CD4-positive, alpha-beta T cell treated with Interleukin-4 for 1 hour (primary cell): ENCODE results near the gene JAK3.
"Not testable (repeated sequence)": the region's sequence is repeated elsewhere in the genome, so short reads cannot be mapped to it uniquely, and the experiment has no call there.

Experiments used
- DNase-seq, 2 donors: peaks; one replicate each; pipeline ENCODE4 v3.0.0-alpha.2; 2020 to 2022

Gene JAK3

GRCh38 chr19:17802137-17802858, 45.5 kb downstream of the JAK3 start:
- DNase-seq: no peak

- DNase-seq: not testable (repeated sequence)
Observed at GRCh38 chr19:17798599-17798998, 49.2 kb downstream of the JAK3 start.

GRCh38 chr19:17797424-17798201, 50.2 kb downstream of the JAK3 start:
- no peak for DNase-seq

- no peak for DNase-seq
Observed at GRCh38 chr19:17796838-17797423, 50.9 kb downstream of the JAK3 start.

GRCh38 chr19:17796013-17796837, 51.6 kb downstream of the JAK3 start:
- DNase-seq: no peak

- DNase-seq: no peak
Observed at GRCh38 chr19:17795495-17795856, 52.3 kb downstream of the JAK3 start.

- no peak for DNase-seq
Observed at GRCh38 chr19:17794731-17795494, 52.9 kb downstream of the JAK3 start, which contains the start of gene B3GNT3. TSS of gene B3GNT3 (plus strand) at chr19:17795138. CDS start at chr19:17807808, 12,670 bp downstream.

- DNase-seq: no peak
Observed at GRCh38 chr19:17794412-17794730, 53.4 kb downstream of the JAK3 start.

GRCh38 chr19:17790059-17790780, 57.6 kb downstream of the JAK3 start:
- peak in 1 of 2 donors; percentile 19 for DNase-seq

- DNase-seq: no peak
Observed at GRCh38 chr19:17788632-17789031, 59.1 kb downstream of the JAK3 start.

- DNase-seq: no peak
Observed at GRCh38 chr19:17787274-17787913, 60.4 kb downstream of the JAK3 start.

- DNase-seq: peak; percentile 73 to 75
Observed at GRCh38 chr19:17784201-17785008, 63.4 kb downstream of the JAK3 start.

- DNase-seq: not testable (repeated sequence)
Observed at GRCh38 chr19:17783721-17784120, 64.1 kb downstream of the JAK3 start.

GRCh38 chr19:17780781-17781180, 67.0 kb downstream of the JAK3 start:
- no peak for DNase-seq

- DNase-seq: peak; percentile 19 to 59
Observed at GRCh38 chr19:17778968-17779929, 68.5 kb downstream of the JAK3 start.

- DNase-seq: peak; percentile 56 to 73
Observed at GRCh38 chr19:17778251-17778967, 69.4 kb downstream of the JAK3 start.

GRCh38 chr19:17777840-17778239, 69.9 kb downstream of the JAK3 start:
- not testable (repeated sequence) for DNase-seq
